ENCODE data around the gene ZNF277.

DNA sequence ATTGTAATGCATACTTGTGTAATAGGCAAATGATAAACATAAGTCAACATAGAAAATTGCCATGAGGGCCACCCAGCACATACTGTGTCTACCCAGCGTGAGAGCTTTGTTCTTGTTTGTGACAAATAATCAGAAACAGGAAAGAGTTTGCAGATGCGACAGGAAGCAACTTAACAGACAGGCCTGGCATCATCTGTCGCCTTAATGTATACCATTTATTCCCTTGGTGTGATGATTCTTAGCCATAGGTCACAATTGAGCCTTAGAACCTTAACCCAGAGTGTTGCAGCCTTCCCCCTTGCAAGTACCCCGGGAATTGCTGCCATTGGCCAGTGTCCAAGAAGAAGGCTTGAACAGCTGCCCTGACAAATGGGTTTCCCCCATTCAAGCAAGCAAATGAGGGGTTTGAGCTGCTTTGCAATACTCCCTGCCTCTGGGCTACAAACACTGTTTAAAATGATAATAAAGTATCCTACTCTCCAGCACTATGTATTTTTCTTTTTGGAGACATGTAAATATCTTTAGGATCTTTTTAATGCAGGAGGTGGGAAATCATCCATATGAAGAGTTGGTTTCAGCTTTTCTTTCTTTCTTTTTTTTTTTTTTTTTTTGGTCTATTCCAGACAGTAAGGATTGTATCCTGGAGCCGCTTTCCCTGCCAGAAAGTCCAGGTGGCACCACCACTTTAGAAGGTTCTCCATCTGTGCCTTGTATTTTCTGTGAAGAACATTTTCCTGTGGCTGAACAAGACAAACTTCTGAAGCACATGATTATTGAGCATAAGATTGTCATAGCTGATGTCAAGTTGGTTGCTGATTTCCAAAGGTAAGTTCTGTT is 80.0 kb downstream of the ZNF277 start:
- no peak for TF ChIP-seq RFX5 (IDR thresholded peaks at IDR 0.05)
- TF ChIP-seq, protein P1, sequence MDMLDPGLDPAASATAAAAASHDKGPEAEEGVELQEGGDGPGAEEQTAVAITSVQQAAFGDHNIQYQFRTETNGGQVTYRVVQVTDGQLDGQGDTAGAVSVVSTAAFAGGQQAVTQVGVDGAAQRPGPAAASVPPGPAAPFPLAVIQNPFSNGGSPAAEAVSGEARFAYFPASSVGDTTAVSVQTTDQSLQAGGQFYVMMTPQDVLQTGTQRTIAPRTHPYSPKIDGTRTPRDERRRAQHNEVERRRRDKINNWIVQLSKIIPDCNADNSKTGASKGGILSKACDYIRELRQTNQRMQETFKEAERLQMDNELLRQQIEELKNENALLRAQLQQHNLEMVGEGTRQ (IDR thresholded peaks at IDR 0.05), result no peak
- TF ChIP-seq MAX (IDR thresholded peaks at IDR 0.05), result no peak
- no peak for TF ChIP-seq POLR2AphosphoS2 (conservative IDR thresholded peaks at IDR 0.05; ENCODE audit: low read length)
- TF ChIP-seq, protein P2, sequence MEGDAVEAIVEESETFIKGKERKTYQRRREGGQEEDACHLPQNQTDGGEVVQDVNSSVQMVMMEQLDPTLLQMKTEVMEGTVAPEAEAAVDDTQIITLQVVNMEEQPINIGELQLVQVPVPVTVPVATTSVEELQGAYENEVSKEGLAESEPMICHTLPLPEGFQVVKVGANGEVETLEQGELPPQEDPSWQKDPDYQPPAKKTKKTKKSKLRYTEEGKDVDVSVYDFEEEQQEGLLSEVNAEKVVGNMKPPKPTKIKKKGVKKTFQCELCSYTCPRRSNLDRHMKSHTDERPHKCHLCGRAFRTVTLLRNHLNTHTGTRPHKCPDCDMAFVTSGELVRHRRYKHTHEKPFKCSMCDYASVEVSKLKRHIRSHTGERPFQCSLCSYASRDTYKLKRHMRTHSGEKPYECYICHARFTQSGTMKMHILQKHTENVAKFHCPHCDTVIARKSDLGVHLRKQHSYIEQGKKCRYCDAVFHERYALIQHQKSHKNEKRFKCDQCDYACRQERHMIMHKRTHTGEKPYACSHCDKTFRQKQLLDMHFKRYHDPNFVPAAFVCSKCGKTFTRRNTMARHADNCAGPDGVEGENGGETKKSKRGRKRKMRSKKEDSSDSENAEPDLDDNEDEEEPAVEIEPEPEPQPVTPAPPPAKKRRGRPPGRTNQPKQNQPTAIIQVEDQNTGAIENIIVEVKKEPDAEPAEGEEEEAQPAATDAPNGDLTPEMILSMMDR (IDR thresholded peaks at IDR 0.05), result no peak
- TF ChIP-seq CHD4 (IDR thresholded peaks at IDR 0.05; ENCODE audit: borderline replicate concordance), result no peak
